Measurements from ENCODE around the gene MOB1B.

Gene MOB1B

GRCh38 chr4:70901984-70902576, at the start of gene MOB1B:
MOB1B (plus strand) TSS chr4:70902369; CDS start chr4:70902537, 168 bp downstream.
- H3K9me3 Mint-ChIP-seq, result no peaks in the 10 kb centered on the region
- peaks cover 9% of the 10 kb centered on the region for H3K36me3 Mint-ChIP-seq
- H3K27ac Mint-ChIP-seq, result peak within 1 kb of the TSS; percentile 97
- H3K4me1 Mint-ChIP-seq, result peaks cover 34% of the 10 kb centered on the region
- no peaks in the 10 kb centered on the region for H3K27me3 Mint-ChIP-seq
- H3K4me3 Mint-ChIP-seq, result peak within 1 kb of the TSS; percentile 99

GRCh38 chr4:70855464-70855863, 46.7 kb upstream of the MOB1B start:
- no peaks in the 10 kb centered on the region for H3K9me3 Mint-ChIP-seq
- H3K36me3 Mint-ChIP-seq, result peaks cover 3% of the 10 kb centered on the region
- H3K27me3 Mint-ChIP-seq, result no peaks in the 10 kb centered on the region
- no peaks in the 10 kb centered on the region for H3K4me1 Mint-ChIP-seq
- H3K4me3 Mint-ChIP-seq, result no peak overlapping the region
- no peak overlapping the region for H3K27ac Mint-ChIP-seq

GRCh38 chr4:70858454-70858853, 43.7 kb upstream of the MOB1B start:
- Mint-ChIP-seq H3K4me1 (peaks cover 6% of the 10 kb centered on the region), H3K9me3 (no peaks in the 10 kb centered on the region), H3K4me3 (no peak overlapping the region), H3K27me3 (no peaks in the 10 kb centered on the region), H3K36me3 (peaks cover 2% of the 10 kb centered on the region), H3K27ac (no peak overlapping the region)

GRCh38 chr4:70859066-70859465, 43.1 kb upstream of the MOB1B start:
- H3K4me3 Mint-ChIP-seq, result no peak overlapping the region
- H3K27ac Mint-ChIP-seq, result no peak overlapping the region
- H3K27me3 Mint-ChIP-seq, result no peaks in the 10 kb centered on the region
- H3K36me3 Mint-ChIP-seq, result peaks cover 2% of the 10 kb centered on the region
- H3K4me1 Mint-ChIP-seq, result peaks cover 6% of the 10 kb centered on the region
- no peaks in the 10 kb centered on the region for H3K9me3 Mint-ChIP-seq

GRCh38 chr4:70863099-70863790, 38.9 kb upstream of the MOB1B start:
- Mint-ChIP-seq H3K4me3 (no peak overlapping the region), H3K27me3 (no peaks in the 10 kb centered on the region), H3K9me3 (no peaks in the 10 kb centered on the region), H3K36me3 (no peaks in the 10 kb centered on the region), H3K4me1 (peaks cover 6% of the 10 kb centered on the region), H3K27ac (no peak overlapping the region)

DNA sequence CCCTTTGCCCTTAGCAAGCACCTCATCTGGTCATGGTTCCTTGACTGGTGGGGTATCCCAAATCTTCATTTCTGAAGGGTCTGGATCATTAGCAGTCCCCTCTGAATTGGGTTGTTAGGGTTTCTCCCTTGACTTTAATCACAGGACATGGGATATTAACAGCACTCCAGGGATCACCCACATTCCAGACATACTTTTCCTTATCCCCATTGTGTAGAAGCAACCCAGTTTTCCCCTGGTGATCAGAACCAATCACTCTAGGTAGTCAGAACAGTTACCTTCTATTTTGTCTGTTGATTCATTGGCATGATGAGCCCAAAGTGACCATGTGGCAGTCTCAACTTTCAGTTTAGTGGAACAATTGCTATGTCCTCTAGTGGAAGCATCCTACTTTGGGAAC, 33.4 kb upstream of the MOB1B start:
- Mint-ChIP-seq H3K4me1 (no peaks in the 10 kb centered on the region), H3K4me3 (no peak overlapping the region), H3K9me3 (no peaks in the 10 kb centered on the region), H3K27me3 (no peaks in the 10 kb centered on the region), H3K36me3 (no peaks in the 10 kb centered on the region), H3K27ac (no peak overlapping the region)

DNA sequence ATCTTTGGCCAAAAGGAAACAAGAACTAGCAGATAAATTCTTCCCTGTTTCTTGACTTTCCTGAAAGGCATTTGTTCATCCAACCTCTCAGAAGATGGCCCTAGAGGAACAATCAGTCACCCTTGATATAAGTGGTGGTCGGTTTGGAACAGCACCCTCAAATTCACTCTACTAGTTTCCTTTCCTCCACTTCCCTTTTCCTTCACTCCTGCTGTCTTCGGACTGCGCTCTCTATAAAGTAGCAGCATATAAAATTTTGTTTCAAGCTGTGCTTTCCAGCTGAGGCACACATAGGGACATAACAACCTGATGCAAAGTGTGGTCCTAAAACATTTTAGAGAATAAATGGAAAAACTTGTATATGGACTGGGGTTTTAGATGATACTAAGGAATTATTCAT, 29.0 kb upstream of the MOB1B start:
- Mint-ChIP-seq H3K9me3 (no peaks in the 10 kb centered on the region), H3K4me3 (no peak overlapping the region), H3K27ac (no peak overlapping the region), H3K36me3 (no peaks in the 10 kb centered on the region), H3K4me1 (no peaks in the 10 kb centered on the region), H3K27me3 (no peaks in the 10 kb centered on the region)

DNA sequence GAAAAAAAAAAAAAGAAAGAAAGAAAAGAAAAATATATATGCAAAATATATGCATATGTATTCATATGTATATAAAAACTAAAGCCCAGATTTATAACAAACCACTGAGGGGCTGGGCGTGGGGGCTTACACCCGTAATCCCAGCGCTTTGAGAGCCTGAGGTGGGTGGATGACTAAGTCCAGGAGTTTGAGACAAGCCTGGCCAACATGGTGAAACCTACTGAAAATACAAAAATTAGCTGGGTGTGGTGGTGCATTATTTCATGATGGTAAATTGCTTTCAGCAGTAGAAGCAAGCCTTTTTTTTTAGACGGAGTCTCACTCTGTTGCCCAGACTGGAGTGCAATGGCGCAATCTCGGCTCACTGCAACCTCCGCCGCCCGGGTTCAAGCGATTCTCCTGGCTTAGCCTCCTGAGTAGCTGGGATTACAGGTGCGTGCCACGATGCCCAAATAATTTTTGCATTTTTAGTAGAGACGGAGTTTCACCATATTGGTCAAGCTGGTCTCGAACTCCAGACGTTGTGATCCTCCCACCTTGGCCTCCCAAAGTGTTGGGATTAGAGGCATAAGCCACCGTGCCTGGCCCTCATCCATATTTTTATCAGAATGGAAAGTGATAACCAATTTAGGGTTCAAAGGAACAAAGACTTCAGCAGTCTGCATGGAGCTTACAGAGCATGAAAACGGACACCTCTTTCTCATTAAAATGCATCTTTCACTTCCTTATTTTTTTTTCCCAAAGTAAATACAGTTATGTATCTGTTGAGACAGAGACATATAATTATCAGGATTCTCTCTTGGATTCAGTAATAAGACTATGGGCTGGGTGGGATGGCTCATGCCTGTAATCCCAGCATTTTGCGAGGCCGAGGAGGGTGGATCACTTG, 27.7 kb upstream of the MOB1B start:
- Mint-ChIP-seq H3K4me3 (no peak overlapping the region), H3K27me3 (no peaks in the 10 kb centered on the region), H3K36me3 (no peaks in the 10 kb centered on the region), H3K9me3 (no peaks in the 10 kb centered on the region), H3K27ac (no peak overlapping the region), H3K4me1 (no peaks in the 10 kb centered on the region)

- Mint-ChIP-seq H3K27me3 (no peaks in the 10 kb centered on the region), H3K36me3 (no peaks in the 10 kb centered on the region), H3K4me3 (no peak overlapping the region), H3K9me3 (no peaks in the 10 kb centered on the region), H3K4me1 (no peaks in the 10 kb centered on the region), H3K27ac (no peak overlapping the region)
Measured at GRCh38 chr4:70877556-70877955, 24.6 kb upstream of the MOB1B start.

DNA sequence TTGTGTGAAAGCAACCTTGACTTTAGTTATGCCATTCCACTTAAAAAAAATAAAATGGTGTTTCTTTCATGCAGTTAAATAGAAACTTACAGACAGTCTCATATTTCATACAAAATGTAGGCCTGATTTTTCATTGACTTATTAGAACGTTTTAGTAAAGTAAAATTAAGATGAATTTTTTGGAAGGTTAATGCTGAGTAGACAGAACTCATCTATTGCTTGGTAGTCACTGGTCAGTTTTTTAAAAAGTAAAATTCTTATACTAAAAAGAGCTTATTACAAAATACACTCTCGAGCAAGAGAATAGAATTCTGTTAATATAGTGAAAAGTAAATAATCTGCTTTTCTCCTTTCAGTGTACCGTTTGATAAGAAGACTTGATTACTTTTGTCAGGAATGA, 21.4 kb upstream of the MOB1B start:
- H3K4me1 Mint-ChIP-seq, result no peaks in the 10 kb centered on the region

GRCh38 chr4:70885174-70885573, 17.0 kb upstream of the MOB1B start:
- H3K9me3 Mint-ChIP-seq, result no peaks in the 10 kb centered on the region
- no peaks in the 10 kb centered on the region for H3K4me1 Mint-ChIP-seq
- H3K27me3 Mint-ChIP-seq, result no peaks in the 10 kb centered on the region
- no peak overlapping the region for H3K27ac Mint-ChIP-seq
- no peaks in the 10 kb centered on the region for H3K36me3 Mint-ChIP-seq
- no peak overlapping the region for H3K4me3 Mint-ChIP-seq

More for the DNA sequence above, 21.4 kb upstream of the MOB1B start:
- no peak overlapping the region for H3K4me3 Mint-ChIP-seq
- no peaks in the 10 kb centered on the region for H3K27me3 Mint-ChIP-seq
- H3K36me3 Mint-ChIP-seq, result no peaks in the 10 kb centered on the region
- H3K27ac Mint-ChIP-seq, result no peak overlapping the region
- H3K9me3 Mint-ChIP-seq, result no peaks in the 10 kb centered on the region

DNA sequence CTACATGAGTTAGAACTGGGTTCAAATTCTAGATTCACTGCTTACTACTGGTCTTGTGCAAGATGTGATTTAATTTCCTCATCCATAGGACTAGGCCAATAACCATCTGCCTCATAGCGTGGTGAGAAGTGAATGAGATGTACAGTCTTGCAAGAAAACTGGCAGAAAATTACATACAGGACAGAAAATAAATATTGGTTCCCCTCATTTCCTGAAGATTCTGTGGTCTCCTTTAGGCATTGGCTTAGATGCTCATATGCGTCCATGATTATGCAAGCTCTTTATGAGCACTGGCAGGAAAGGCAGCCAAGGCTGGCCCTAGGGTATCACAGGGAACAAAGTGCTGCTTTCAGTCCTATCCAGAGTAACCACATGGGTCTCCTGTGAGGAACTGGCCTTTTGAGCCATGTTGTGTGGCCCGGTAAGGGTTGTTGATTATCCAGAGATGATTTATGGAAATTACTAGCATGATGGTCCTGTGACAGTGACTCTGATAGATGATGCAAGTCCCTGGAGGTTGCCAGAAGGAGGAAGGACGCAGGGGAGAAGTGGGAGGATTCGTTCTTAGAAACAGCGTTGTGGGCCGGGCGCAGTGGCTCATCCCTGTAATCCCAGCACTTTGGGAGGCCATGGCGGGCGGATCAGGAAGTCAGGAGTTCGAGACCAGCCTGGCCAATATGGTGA, 9.9 kb upstream of the MOB1B start:
- Mint-ChIP-seq H3K36me3 (no peaks in the 10 kb centered on the region), H3K4me3 (no peak overlapping the region), H3K9me3 (no peaks in the 10 kb centered on the region), H3K4me1 (no peaks in the 10 kb centered on the region), H3K27me3 (no peaks in the 10 kb centered on the region), H3K27ac (no peak overlapping the region)

- Mint-ChIP-seq H3K27ac (no peak overlapping the region), H3K27me3 (no peaks in the 10 kb centered on the region), H3K4me3 (no peak overlapping the region), H3K4me1 (no peaks in the 10 kb centered on the region), H3K9me3 (no peaks in the 10 kb centered on the region), H3K36me3 (no peaks in the 10 kb centered on the region)
Measured at GRCh38 chr4:70893790-70894189, 8.4 kb upstream of the MOB1B start.

DNA sequence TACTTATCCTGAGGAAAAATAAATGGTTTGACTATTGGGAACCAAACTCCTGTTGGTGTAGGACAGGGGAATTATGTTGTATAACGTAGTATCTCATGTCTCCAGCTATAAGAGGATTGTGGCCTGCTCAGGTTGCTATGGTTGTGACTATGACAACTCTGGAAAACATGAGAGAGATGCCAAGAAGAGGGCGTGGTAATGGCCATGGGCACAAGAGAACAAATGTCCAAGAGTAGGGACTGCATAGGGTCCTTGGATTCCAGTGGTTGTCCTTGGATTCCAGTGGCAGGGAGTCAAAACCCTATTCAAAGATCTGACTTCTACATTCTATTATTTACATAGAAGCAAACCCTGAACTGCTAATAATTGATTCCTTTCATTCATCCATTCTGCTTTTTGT, 6.8 kb upstream of the MOB1B start:
- no peaks in the 10 kb centered on the region for H3K27me3 Mint-ChIP-seq
- no peaks in the 10 kb centered on the region for H3K9me3 Mint-ChIP-seq
- H3K36me3 Mint-ChIP-seq, result no peaks in the 10 kb centered on the region
- H3K4me3 Mint-ChIP-seq, result no peak overlapping the region
- H3K4me1 Mint-ChIP-seq, result no peaks in the 10 kb centered on the region
- H3K27ac Mint-ChIP-seq, result no peak overlapping the region

DNA sequence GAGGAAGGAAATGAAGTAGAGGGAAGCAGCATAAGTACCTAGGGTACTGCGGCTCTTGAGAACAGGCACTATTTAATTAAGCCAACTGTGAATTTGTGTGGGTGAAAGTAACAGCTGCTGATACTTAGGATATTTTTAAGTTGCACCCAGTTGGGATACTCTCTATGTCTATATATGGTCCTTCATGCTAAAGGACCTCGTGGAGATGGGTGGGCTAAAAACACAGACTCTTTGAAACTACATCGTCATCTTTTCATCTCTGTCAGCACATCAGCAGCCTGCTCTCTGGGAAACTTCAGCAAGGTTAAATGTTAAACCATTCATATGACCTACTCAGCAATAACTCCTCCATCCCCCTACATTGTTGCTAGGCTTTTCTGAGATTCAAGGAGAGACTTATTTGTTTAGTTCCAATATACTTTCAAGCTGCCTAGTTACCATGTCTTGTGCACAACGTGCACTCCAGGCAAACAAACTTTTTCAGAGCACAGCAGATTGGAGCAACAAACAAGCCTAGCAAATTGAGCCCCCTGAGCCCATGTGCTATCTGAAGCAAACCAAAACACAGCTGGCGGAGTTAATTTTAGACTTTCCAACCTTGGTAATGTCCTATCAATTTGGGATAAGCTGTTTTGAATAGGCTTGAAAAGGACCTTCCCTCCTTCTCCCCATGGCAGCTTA, 6.2 kb upstream of the MOB1B start:
- Mint-ChIP-seq H3K36me3 (no peaks in the 10 kb centered on the region), H3K27ac (no peak overlapping the region), H3K4me1 (no peaks in the 10 kb centered on the region), H3K4me3 (no peak overlapping the region), H3K27me3 (no peaks in the 10 kb centered on the region), H3K9me3 (no peaks in the 10 kb centered on the region)

Measured in activated naive CD4-positive, alpha-beta T cell treated with anti-CD3 and anti-CD28 coated beads, Interleukin-2, amount 50 U/mL, for 24 hours (primary cell).